HFFc6 (cell line): Measurements from ENCODE around the gene LPAR5. TPM values are rescaled to one million over a fixed set of nuclear protein-coding genes. Genes with fewer than 3 reads are reported as not detected.

Source experiments
- DNase-seq: peaks from one replicate; pipeline ENCODE4 v3.0.0-alpha.2; 2018
- H3K27ac Mint-ChIP-seq: 2 replicates; pipeline ENCODE4 v1.8.0; 2020; ENCODE audit warnings: mild to moderate bottlenecking, mixed read lengths
- H3K27me3 Mint-ChIP-seq: 2 replicates; pipeline ENCODE4 v1.8.0; 2021; ENCODE audit warnings: mild to moderate bottlenecking, moderate library complexity, mixed read lengths; ENCODE audit not compliant: insufficient read depth
- H3K36me3 Mint-ChIP-seq: 2 replicates; pipeline ENCODE4 v1.8.0; 2021; ENCODE audit warnings: low read depth, mixed read lengths
- H3K4me1 Mint-ChIP-seq: 2 replicates; pipeline ENCODE4 v1.8.0; 2020; ENCODE audit warnings: low read depth, mixed read lengths
- H3K4me3 Mint-ChIP-seq: 2 replicates; pipeline ENCODE4 v1.8.0; 2020; ENCODE audit warnings: mild to moderate bottlenecking, moderate library complexity, mixed read lengths
- H3K9me3 Mint-ChIP-seq: 2 replicates; pipeline ENCODE4 v1.8.0; 2020; ENCODE audit warnings: mild to moderate bottlenecking, mixed read lengths
- total RNA-seq, 6 experiments: library from RNA; stranded (reverse); fragmentation: NEBNext Ultra II Directional; extraction: Animal tissue kit (Norgen Biotek cat#: 25700); gene quantifications; 2 replicates in 1 of 6; 3 replicates in 5 of 6; pipeline ENCODE4 v1.2.3, GENCODE V29; 2021
- TF ChIP-seq, protein P1 (sequence below): fragments of 200-600 bp; sonication (generic); IDR thresholded peaks from 2 replicates; pipeline ENCODE4 v1.5.0; 2021; ENCODE audit warnings: antibody characterized with exemption, mild to moderate bottlenecking

The LPAR5 gene
- total RNA-seq, 6 experiments from 2014 or later = not detected

DNA sequence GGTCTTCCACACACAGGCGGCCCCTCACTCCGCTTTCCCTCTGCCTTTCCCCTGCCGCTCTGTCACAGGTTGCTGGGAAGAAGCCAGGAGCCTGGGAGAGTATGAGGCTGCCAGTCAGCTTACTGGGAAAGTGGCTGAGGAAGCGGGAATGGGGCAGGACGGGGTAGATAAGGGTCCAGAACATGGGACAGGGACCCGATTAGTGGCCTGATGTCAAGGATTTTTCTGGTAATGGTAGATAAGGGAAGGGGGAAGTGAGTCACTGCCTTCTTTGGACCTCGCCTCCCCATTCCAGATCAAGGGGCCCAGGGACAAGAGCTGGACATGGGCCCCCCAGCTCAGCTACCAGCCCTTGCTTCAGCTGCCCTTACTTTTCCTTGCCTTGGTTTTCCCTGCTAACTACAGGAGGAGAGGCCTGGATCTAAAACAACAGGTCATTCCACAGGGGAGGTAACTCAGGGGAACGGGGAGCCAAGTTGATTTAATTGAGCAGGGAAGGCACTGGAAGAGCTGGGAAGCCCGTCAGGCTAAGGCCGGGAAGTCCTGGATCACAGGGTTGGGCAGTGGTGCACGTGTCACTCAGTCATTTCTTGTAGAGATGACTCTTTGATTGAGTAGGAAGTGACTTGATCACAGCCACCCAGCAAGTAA, 3.5 kb upstream of the LPAR5 start:
- Mint-ChIP-seq H3K9me3 (peaks cover 25% of the 10 kb centered on the region), H3K36me3 (peaks cover 15% of the 10 kb centered on the region), H3K27me3 (peaks cover 37% of the 10 kb centered on the region), H3K27ac (no peak overlapping the region), H3K4me3 (no peak overlapping the region), H3K4me1 (no peaks in the 10 kb centered on the region)
- DNase-seq = no peak
- TF ChIP-seq, protein P1, sequence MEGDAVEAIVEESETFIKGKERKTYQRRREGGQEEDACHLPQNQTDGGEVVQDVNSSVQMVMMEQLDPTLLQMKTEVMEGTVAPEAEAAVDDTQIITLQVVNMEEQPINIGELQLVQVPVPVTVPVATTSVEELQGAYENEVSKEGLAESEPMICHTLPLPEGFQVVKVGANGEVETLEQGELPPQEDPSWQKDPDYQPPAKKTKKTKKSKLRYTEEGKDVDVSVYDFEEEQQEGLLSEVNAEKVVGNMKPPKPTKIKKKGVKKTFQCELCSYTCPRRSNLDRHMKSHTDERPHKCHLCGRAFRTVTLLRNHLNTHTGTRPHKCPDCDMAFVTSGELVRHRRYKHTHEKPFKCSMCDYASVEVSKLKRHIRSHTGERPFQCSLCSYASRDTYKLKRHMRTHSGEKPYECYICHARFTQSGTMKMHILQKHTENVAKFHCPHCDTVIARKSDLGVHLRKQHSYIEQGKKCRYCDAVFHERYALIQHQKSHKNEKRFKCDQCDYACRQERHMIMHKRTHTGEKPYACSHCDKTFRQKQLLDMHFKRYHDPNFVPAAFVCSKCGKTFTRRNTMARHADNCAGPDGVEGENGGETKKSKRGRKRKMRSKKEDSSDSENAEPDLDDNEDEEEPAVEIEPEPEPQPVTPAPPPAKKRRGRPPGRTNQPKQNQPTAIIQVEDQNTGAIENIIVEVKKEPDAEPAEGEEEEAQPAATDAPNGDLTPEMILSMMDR = no peak

DNA sequence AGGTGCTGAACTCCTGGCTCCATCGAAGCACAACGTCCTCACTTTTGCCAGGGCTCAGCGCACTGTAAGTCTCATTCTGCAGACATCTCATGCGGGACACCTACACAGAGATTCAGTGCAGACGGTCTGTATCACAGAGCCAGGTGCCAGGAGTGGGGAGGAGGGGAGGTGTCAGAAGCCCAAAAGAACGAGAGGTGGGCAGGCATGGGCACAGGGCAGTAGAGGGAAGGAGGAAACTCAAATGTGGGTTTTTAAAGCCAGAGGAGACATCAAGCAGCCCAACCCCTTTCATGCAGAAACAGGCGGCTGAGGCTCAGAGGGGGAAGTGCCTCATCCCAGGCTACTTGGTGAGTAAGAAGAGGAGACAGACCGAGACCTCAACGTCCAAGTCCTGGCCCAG, 2.5 kb upstream of the LPAR5 start:
- Mint-ChIP-seq H3K27ac (no peak overlapping the region), H3K4me3 (no peak overlapping the region), H3K27me3 (peaks cover 38% of the 10 kb centered on the region)

DNA sequence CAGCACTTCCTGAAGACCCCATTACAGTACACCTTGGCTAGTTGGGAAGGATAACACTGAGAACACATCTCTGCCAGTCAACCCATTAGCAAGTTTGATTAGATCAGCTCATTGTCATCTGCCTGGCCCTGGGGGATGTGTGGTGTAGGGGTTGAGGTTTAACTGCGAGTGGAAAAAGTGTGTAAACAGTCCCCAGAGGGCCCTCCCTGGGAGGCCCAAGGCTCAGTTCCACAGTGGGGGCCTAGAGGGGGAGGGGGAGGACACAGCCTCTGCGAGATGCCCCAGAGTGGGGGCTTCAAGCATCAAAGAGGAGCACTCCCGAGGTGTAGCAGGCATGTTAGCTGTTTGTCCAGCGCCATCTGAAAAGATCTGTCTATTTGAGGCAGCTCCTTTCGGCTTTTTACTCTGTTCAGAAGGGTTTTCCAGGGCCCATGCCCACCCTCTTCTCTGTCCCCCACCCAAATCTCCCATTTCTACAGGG, 344 bp downstream of the LPAR5 start:
- Mint-ChIP-seq H3K36me3 (no peaks in the 10 kb centered on the region), H3K4me1 (peaks cover 12% of the 10 kb centered on the region), H3K4me3 (no peak overlapping the region), H3K9me3 (no peaks in the 10 kb centered on the region), H3K27me3 (peaks cover 29% of the 10 kb centered on the region), H3K27ac (no peak overlapping the region)
- no peak for DNase-seq
- TF ChIP-seq, protein P1 = no peak

More for the DNA sequence above, 2.5 kb upstream of the LPAR5 start:
- TF ChIP-seq, protein P1 = no peak
- no peaks in the 10 kb centered on the region for H3K4me1 Mint-ChIP-seq
- H3K9me3 Mint-ChIP-seq = peaks cover 16% of the 10 kb centered on the region
- DNase-seq = no peak
- H3K36me3 Mint-ChIP-seq = peaks cover 6% of the 10 kb centered on the region

DNA sequence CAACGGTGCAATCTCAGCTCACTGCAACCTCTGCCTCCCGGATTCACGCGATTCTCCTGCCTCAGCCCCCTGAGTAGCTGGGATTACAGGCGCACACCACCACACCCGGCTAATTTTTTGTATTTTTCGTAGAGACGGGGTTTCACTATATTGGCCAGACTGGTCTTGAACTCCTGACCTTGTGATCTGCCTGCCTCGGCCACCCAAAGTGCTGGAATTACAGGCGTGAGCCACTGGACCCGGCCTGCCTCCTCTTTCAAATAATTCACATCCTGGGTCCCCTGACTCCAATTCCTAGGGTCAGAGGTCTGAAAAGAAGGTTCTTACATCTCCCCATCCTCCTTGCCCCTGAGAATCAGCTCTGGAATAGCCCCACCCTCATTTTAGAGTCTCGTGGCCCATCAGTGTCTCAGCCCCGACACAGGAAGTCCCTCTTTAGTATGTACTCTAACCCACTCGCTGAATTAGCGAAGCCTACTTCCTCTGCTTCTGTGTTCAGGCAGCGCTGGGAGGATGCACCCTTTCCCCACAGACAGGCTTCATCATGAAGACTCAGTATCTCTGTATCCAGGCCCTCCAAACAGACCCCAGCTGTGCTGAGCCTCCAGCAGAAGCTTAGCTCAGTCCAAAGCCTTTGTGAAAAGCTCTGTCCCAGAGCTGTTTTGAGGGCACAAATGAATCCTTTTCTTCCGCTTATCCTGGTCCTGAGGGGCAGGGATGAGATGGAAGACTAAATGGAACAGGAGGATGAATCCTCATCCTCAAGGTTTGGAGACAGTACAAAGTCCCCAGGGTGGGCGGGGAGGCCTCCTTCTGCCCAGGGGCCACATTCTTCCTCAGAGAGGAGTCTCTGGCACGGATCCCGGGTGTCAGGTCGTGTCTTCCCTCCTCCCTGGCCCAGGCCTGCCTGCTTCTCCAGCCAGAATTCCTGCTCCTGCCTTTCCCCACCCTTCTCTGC, 3.5 kb downstream of the LPAR5 start:
- TF ChIP-seq, protein P1 = no peak
- peaks cover 18% of the 10 kb centered on the region for H3K4me1 Mint-ChIP-seq
- no peaks in the 10 kb centered on the region for H3K36me3 Mint-ChIP-seq
- H3K27me3 Mint-ChIP-seq = peaks cover 18% of the 10 kb centered on the region
- no peak overlapping the region for H3K27ac Mint-ChIP-seq
- no peak for DNase-seq
- H3K4me3 Mint-ChIP-seq = no peak overlapping the region
- H3K9me3 Mint-ChIP-seq = no peaks in the 10 kb centered on the region

DNA sequence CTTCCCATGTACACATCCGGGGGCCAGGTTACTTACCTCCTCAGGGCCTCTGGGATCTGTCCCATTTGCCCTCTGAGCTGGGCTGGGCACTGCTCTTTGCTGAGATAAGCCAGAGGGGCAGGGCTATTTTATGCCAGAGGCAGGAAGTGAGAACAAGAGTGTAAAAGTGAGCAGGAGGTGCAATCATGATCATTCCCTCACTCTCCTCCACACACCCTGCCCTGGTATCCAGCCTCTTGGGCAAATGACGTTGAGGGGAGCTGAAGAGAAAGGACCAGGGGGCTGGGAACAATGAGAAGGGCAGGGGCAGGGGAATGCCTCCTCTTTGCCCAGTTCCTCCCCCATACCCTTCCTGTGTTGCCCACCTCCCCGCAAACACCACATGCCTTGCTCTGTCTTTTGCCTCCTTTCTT, 4.2 kb downstream of the LPAR5 start:
- Mint-ChIP-seq H3K27ac (no peak overlapping the region), H3K4me1 (peaks cover 18% of the 10 kb centered on the region), H3K36me3 (no peaks in the 10 kb centered on the region), H3K4me3 (no peak overlapping the region), H3K27me3 (peaks cover 18% of the 10 kb centered on the region), H3K9me3 (no peaks in the 10 kb centered on the region)
- no peak for DNase-seq
- TF ChIP-seq, protein P1 = no peak
